ENCODE results near the gene OLIG2.

Gene OLIG2

DNA sequence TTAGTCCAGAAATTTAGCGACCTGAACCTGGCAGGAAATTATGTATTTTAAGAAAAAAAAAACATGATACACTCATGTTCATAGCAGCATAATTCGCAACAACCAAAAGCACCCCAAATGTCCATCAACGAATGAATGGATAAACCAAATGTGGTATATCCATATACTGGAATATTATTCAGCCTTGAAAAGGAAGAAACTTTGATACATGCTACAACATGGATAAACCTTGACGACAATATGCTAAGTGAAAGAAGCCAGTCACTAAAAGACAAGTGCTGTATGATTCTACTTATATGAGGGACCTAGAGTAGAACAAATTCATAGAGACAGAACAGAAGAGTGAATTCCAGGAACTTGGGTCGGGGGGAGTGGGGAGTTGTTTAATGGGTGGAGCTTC lies 43.5 kb downstream of the OLIG2 start:
- no peak for DNase-seq

DNA sequence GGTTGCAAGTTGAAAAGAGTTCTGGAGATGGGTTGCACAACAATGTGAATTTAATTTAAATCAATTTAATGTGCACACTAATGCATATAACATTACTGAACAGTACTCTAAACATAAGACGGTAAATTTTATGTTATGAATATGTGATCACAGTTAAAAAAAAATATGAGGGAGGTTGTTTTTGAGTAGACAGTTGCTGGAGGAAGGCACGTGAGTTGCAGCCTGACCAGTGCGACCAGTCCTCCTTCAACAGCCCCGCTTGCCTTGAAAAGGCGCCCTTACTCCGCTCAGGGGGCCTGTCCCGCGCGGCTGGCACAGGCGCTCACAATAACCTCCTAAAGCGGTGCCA lies 43.9 kb downstream of the OLIG2 start:
- DNase-seq = no peak

DNA sequence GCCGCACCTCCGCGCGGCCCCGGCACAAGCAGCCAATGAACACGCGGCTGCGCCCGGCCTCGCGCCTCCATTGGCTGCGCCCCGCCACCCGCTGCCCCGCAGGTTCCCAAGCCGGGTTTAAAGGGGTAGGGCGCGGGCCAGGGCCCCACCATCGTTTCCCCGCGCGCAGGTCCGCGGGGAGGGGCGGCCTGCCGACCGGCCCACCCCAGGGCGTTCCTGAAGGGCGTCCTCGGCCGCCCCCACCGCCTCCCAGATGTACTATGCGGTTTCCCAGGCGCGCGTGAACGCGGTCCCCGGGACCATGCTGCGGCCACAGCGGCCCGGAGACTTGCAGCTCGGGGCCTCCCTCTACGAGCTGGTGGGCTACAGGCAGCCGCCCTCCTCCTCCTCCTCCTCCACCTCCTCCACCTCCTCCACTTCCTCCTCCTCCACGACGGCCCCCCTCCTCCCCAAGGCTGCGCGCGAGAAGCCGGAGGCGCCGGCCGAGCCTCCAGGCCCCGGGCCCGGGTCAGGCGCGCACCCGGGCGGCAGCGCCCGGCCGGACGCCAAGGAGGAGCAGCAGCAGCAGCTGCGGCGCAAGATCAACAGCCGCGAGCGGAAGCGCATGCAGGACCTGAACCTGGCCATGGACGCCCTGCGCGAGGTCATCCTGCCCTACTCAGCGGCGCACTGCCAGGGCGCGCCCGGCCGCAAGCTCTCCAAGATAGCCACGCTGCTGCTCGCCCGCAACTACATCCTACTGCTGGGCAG lies 44.4 kb downstream of the OLIG2 start, which contains the start of gene OLIG1:
Gene OLIG1 (plus strand): TSS at position 148 of the 750 bp plus-strand sequence. CDS start 106 bp downstream, at position 254.
- peak; percentile 65 for DNase-seq

DNA sequence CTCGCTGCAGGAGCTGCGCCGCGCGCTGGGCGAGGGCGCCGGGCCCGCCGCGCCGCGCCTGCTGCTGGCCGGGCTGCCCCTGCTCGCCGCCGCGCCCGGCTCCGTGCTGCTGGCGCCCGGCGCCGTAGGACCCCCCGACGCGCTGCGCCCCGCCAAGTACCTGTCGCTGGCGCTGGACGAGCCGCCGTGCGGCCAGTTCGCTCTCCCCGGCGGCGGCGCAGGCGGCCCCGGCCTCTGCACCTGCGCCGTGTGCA lies 44.9 kb downstream of the OLIG2 start:
- DNase-seq = no peak

DNA sequence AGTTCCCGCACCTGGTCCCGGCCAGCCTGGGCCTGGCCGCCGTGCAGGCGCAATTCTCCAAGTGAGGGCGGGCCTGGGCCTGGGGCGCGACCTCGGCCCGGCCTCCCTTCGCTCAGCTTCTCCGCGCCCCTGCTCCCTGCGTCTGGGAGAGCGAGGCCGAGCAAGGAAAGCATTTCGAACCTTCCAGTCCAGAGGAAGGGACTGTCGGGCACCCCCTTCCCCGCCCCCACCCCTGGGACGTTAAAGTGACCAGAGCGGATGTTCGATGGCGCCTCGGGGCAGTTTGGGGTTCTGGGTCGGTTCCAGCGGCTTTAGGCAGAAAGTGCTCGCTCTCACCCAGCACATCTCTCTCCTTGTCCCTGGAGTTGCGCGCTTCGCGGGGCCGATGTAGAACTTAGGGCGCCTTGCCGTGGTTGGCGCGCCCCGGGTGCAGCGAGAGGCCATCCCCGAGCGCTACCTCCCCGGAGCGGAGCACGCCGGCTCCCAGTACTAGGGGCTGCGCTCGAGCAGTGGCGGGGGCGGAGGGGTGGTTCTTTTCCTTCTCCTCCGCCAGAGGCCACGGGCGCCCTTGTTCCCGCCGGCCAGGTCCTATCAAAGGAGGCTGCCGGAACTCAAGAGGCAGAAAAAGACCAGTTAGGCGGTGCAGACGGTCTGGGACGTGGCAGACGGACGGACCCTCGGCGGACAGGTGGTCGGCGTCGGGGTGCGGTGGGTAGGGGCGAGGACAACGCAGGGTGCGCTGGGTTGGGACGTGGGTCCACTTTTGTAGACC lies 45.4 kb downstream of the OLIG2 start:
- DNase-seq = no peak

DNA sequence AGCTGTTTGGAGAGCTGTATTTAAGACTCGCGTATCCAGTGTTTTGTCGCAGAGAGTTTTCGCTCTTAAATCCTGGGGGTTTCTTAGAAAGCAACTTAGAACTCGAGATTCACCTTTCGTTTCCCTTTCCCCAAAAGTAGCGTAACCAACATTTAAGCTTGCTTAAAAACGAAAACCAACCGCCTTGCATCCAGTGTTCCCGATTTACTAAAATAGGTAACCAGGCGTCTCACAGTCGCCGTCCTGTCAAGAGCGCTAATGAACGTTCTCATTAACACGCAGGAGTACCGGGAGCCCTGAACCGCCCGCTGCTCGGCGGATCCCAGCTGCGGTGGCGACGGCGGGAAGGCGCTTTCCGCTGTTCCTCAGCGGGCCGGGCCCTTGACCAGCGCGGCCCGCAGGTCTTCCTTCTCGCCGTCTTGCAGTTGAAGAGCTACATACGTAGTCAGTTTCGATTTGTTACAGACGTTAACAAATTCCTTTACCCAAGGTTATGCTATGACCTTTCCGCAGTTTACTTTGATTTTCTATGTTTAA lies 46.1 kb downstream of the OLIG2 start:
- no peak for DNase-seq

DNA sequence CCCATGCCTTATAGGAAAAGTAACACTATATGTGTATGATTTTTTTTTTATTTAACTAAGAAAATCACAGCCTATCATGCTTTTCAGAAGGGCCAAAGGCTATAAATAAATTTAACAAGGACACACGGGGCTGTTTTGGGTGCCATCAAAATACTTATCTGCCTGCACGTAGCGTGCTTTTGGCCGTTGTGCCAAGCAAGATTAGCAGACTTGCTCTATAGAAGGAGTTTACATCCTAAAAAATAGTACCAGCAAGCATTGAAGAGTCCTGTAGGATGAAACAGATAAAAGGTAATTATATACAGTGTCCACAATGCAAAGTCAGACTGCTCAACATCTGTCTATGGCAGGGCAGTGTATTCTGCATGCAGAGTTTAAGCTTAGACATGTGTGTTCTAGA lies 47.9 kb downstream of the OLIG2 start:
- no peak for DNase-seq

DNA sequence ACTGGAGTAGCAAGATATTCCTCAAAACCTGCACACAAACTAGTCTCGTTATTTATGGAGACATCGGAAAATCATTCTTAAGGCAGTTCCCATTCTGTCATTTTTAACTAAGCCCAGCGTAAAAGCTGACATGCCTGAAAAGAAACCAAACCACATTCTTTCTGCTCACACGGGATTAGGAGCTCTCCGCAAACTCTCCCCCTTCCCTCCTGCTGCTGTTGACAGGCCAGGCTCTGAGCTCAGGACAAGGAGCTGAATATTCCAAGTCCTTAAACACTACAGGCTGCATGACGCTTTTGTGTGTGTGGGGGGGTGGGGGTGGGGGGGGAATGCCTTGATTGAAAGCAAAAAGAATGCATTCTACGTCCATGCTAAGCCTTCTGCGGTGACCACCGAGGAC lies 49.4 kb downstream of the OLIG2 start:
- DNase-seq = no peak

DNA sequence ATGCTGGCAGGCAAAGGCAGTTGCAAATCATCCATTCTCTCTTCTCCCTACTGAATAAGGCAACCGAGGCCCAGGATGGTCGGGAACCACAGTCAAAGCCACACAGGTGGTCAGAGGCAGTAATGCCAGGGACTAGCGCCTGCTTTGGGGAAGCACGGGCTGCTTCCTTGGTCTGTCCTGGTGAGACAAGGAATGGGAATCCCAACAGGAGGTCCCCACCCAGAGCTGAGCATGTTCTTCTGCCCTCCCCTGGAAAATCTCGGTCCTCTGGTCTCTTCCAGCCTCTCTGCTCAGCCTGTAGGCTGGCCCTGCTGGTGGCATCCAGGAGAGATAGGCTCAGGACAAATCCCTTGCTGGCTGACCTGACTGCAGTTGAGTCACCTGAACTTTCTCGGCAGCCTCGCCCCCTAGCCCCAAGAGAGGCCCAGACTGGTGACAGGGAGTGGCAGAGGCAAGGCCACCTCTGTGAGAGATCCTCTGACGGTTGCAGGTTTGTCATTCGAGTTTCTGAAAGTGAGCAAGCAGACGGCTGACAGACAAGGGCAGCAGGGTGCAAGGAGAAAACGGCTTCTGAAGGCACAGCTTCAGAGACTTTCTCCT lies 50.0 kb downstream of the OLIG2 start:
- DNase-seq = no peak

DNA sequence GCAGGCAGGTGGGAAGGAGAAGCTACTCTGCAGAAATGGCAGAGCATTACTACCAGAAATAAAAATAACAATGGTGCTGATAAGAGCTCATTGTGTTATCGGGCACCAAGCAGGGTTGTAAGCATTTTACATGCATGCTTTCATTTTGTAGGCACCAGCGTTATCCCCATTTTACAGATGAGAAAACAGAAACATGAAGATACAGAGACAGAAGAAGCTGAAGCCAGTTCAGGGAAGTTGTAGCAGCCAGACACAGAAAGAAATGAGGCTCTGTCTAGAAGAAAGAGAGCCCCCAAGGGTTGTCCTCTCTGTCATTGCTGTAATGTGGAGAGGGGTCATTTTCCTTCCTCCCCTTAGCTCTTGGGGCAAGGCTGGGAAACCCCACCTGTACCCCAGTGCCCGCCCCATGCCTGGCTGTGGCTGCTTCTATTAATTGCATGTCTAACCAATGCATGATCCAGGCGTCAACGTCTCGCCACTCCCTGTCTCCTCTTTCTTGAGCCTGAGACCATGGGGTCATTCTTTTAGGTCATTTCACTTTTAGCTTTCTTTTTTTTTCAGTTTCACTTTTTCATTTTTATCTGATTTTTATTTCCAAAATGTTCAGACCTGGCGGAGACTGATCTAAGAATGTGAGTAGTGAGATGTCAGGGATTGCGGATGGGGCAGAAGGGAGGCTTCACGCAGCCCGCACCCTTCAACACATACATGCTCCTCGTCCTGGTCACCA lies 51.0 kb downstream of the OLIG2 start:
- DNase-seq = no peak

Data from NCI-H1105 (cell line).